HG03558 (cell line): ENCODE results near the gene PTGFRN.
"Not testable (repeated sequence)": the region's sequence is repeated elsewhere in the genome, so short reads cannot be mapped to it uniquely, and the experiment has no call there.

ENCODE experiments used
- ATAC-seq: cut with Tn5 transposase; IDR thresholded peaks from one replicate; pipeline ENCODE4 v1.9.1; 2021; ENCODE audit warnings: moderate number of reproducible peaks; ENCODE audit not compliant: unreplicated experiment; ENCODE audit errors: extremely low read depth

Gene PTGFRN

GRCh38 chr1:116962987-116963639 is 53.4 kb downstream of the PTGFRN start:
- ATAC-seq = no peak

GRCh38 chr1:116966791-116967190 is 57.1 kb downstream of the PTGFRN start:
- no peak for ATAC-seq

GRCh38 chr1:116968724-116969123 is 59.0 kb downstream of the PTGFRN start:
- ATAC-seq = no peak

- ATAC-seq = no peak
Observed at GRCh38 chr1:116971258-116971860, 61.6 kb downstream of the PTGFRN start.

DNA sequence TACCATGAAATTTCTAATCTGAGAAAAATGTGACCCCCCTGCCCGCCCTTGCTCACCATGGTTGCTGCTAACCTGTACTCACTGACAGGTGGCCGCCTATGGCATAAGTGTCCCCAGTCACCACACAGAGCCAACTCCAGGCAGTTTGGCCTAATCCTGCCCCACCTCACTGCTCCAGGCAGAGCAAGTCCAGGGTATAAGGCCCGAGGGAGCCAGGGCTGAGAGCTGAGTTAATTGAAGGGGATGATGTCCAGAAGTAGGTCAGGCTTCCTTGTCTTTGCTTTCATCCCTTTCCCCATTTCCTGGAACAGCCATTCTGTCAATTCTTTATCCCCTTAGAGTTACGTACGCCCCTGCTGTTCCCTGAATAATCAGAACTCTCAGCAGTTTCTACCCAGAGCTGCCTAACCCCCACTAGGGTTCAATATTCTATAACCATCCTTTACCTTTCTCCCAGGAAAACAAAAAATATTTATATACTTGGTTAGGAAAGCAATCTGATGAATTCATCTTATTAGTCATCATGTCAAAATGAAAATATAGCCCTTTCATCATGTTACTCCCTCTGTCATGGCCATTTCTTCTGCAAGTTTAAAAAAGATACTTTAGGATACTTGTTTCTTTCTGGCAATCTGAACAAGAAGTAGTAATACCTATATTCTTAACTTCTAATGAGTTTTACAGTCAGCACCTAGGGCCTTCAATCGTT is 62.4 kb downstream of the PTGFRN start:
- ATAC-seq = no peak

DNA sequence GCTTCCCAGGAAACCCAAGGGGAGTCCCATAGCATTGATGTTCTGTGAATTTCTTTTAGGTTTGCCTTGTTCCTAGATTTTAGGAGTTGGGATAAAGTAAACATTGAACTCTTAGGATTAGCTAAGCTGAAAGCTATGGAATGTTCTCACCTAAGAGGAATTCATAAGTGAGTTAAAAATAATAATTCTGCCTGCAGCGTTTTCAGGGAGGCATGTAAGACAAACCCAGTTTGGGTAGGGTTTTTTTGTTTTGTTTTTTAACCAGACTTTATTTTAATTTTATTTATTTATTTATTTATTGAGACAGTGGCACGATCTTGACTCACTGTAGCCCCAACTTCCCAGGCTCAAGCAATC is 62.9 kb downstream of the PTGFRN start:
- no peak for ATAC-seq

- ATAC-seq = not testable (repeated sequence)
Observed at GRCh38 chr1:116980309-116980708, 70.6 kb downstream of the PTGFRN start.

DNA sequence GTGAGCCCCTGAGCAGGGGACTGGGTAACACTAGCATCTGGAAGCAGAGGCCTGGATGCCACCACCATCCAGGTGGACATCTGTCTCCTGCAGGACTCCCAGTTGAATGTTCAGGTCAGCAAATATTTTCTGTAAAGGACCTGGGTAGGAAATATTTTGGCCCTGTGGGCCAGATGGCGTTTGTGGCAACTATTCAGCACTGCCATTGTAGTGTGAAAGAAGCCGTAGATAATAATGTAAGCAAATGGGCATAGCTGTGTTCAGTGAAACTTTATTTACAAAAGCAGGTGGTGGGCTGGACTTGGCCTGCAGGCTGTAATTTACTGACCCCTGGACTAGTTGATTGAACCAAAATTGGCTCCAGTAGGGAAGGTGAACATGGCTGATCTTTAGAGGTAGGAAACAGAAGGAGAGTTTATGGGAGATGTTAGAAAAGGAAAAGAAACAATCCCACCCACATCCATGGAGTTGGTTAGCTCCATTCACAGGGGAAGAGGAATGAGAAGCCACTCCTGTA is 71.9 kb downstream of the PTGFRN start:
- ATAC-seq = no peak

DNA sequence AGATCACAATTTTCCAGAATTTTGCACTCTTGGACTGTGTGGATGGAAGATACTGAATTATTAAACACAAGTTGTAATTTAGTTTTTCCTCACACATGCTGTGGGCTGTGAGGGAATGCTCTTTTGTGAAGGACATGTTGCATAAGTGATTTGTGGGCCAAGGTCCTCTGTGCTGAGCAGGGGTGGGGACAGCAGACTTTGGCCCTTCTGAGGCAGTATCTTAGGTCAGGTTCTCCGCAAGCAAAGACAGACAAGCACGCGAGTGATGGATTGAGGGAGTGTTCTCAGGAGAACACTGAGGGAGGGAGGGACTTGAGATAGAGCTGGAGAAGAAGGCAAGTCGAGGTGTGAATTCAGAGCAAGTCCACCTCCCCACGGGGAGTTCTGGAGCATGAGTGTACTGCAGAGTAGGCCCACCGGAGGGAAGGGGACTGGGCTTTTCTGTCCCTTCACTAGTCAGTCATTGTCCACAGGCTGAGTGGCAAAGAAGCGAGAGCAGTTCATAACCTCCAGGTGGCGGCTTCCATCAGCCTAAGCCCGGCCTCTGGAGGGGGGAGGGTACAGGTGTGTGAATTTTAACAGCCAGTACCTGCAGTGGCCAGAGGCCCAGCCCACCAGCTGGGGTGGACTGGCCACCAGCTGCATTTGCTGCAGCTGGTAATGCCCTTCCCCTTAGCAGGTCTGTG is 72.7 kb downstream of the PTGFRN start:
- no peak for ATAC-seq

DNA sequence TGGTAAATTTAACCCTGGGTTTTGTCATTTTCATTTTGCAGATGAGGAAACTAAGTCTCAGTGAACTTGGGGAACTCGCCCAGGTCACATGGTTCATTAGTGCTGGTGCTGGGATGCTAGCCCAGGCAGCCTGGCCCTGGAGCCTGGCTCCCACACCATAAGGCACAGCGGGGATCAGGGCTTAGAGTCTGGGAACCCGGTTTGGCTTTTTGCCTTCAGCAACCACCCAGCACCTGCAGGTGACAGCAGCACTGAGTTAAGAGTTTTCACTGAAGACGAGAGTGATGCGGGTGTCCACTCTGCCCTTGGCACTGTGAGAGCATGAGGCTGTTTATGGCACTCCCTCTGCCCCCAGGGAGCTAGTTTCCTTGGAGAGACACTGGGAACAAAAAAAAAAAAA is 73.4 kb downstream of the PTGFRN start:
- no peak for ATAC-seq

DNA sequence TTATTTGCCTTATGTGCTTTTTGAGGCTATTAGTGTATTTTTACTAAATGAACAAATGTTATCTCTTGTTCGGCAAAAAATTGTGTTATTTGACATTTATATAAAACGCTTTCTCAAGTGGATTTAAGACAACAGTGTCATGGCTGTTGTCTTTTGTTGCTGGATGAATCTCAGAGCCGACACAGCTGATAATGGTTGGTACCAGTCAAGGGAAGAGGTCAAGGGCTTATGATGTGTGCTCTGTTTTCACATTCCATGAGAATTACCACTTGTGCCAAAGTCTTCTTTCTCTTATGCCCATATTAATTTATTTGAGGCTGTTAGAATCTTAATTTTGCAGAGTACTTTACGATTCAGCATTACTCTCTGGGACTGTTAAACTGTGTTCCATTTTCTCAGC is 74.0 kb downstream of the PTGFRN start:
- ATAC-seq = no peak

DNA sequence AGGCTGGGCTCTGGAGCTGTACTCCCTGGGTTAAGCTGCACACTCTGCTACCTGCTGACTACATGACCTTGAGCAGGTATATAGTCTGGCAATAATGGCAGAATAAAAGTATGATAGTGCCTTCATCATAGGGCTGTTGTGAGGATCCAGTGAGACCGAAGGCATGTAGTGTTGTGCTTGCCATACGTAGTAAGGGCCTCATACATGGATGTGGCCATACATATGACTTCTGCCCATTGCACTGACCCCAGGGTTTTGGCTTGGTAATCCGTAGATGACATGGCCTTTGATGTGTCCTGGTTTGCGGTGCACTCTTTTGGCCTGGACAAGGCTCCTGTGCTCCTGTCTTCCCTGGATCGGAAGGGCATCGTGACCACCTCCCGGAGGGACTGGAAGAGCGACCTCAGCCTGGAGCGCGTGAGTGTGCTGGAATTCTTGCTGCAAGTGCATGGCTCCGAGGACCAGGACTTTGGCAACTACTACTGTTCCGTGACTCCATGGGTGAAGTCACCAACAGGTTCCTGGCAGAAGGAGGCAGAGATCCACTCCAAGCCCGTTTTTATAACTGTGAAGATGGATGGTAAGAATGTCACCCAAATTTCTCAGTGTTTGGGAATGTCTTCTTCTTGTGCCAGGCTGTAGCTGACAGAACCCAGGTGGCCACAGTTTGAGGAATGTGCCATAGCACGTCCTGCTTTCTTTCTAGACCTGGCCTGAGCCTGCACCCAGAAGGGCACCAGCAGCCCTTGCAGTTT is 74.9 kb downstream of the PTGFRN start:
- no peak for ATAC-seq

DNA sequence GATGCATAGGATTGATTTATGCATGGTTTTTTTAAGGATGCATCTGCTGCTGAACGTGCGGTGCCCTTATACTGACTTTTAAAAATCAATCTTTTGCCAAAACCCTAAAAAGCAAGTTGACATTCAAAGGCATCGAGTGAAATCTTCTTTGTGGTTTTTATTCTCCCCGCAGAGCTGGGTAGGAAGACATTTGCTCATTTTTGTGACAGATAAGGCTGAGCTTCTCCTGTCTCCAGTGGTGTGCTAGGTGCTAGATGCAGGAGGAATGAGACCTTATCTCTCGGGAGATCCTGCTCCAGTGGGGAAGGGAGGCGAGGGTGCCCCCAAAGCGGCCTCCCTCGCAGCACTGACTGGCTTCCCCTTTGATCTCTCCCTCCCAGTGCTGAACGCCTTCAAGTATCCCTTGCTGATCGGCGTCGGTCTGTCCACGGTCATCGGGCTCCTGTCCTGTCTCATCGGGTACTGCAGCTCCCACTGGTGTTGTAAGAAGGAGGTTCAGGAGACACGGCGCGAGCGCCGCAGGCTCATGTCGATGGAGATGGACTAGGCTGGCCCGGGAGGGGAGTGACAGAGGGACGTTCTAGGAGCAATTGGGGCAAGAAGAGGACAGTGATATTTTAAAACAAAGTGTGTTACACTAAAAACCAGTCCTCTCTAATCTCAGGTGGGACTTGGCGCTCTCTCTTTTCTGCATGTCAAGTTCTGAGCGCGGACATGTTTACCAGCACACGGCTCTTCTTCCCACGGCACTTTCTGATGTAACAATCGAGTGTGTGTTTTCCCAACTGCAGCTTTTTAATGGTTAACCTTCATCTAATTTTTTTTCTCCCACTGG is 76.9 kb downstream of the PTGFRN start:
- no peak for ATAC-seq

- no peak for ATAC-seq
Observed at GRCh38 chr1:116987256-116987555, 77.5 kb downstream of the PTGFRN start.

- no peak for ATAC-seq
Observed at GRCh38 chr1:116988248-116988647, 78.5 kb downstream of the PTGFRN start.

GRCh38 chr1:116988908-116989307 is 79.2 kb downstream of the PTGFRN start:
- ATAC-seq = no peak

- ATAC-seq = no peak
Observed at GRCh38 chr1:116989835-116990234, 80.1 kb downstream of the PTGFRN start.

- ATAC-seq = no peak
Observed at GRCh38 chr1:116990612-116991151, 81.0 kb downstream of the PTGFRN start.

GRCh38 chr1:116991171-116991845 is 81.6 kb downstream of the PTGFRN start:
- ATAC-seq = no peak
